Ishikawa (cell line): ENCODE results near the gene GSS.

ENCODE experiments used
- CEBPB ChIP-seq: IDR thresholded peaks from 2 replicates; pipeline ENCODE4 v1.6.1; 2012
- CREB1 ChIP-seq: IDR thresholded peaks from 2 replicates; pipeline ENCODE4 v1.6.1; 2012; ENCODE audit warnings: low read depth
- EGR1 ChIP-seq: IDR thresholded peaks from 2 replicates; pipeline ENCODE4 v1.6.1; 2012
- EP300 ChIP-seq: IDR thresholded peaks from 2 replicates; pipeline ENCODE4 v1.6.1; 2012; ENCODE audit warnings: borderline replicate concordance
- FOXM1 ChIP-seq: IDR thresholded peaks from 2 replicates; pipeline ENCODE4 v1.6.1; 2012; ENCODE audit warnings: low read depth, borderline replicate concordance
- NFIC ChIP-seq: IDR thresholded peaks from 2 replicates; pipeline ENCODE4 v1.6.1; 2012
- RAD21 ChIP-seq: IDR thresholded peaks from 2 replicates; pipeline ENCODE4 v1.6.1; 2012; ENCODE audit warnings: low read depth
- REST ChIP-seq: IDR thresholded peaks from 2 replicates; pipeline ENCODE4 v1.6.1; 2012; ENCODE audit warnings: low read depth, mild to moderate bottlenecking
- TAF1 ChIP-seq: IDR thresholded peaks from 2 replicates; pipeline ENCODE4 v1.6.1; 2012; ENCODE audit warnings: low read depth, mild to moderate bottlenecking
- TCF12 ChIP-seq: IDR thresholded peaks from 2 replicates; pipeline ENCODE4 v1.6.1; 2012; ENCODE audit warnings: low read depth
- TEAD4 ChIP-seq: IDR thresholded peaks from 2 replicates; pipeline ENCODE4 v1.6.1; 2012
- YY1 ChIP-seq: IDR thresholded peaks from 2 replicates; pipeline ENCODE4 v1.6.1; 2012; ENCODE audit warnings: low read depth
- ZBTB7A ChIP-seq: IDR thresholded peaks from 2 replicates; pipeline ENCODE4 v1.6.1; 2012; ENCODE audit warnings: low read depth
- TF ChIP-seq, protein P1 (sequence below): IDR thresholded peaks from 2 replicates; pipeline ENCODE4 v1.6.1; 2012
- TF ChIP-seq, protein P2 (sequence below): IDR thresholded peaks from 2 replicates; pipeline ENCODE4 v1.6.1; 2012

The GSS gene

GRCh38 chr20:34989670-34990069, 34.1 kb upstream of the GSS start:
- no peak for TF ChIP-seq TCF12

- TF ChIP-seq TCF12 = no peak
- no peak for TF ChIP-seq TAF1
- no peak for TF ChIP-seq FOXM1
- TF ChIP-seq EP300 = no peak
- TF ChIP-seq, protein P1, sequence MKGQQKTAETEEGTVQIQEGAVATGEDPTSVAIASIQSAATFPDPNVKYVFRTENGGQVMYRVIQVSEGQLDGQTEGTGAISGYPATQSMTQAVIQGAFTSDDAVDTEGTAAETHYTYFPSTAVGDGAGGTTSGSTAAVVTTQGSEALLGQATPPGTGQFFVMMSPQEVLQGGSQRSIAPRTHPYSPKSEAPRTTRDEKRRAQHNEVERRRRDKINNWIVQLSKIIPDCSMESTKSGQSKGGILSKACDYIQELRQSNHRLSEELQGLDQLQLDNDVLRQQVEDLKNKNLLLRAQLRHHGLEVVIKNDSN = no peak
- TF ChIP-seq CREB1 = no peak
- TF ChIP-seq YY1 = no peak
- TF ChIP-seq CEBPB = no peak
- TF ChIP-seq REST = no peak
- TF ChIP-seq, protein P2, sequence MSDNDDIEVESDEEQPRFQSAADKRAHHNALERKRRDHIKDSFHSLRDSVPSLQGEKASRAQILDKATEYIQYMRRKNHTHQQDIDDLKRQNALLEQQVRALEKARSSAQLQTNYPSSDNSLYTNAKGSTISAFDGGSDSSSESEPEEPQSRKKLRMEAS = no peak
- TF ChIP-seq NFIC = no peak
- TF ChIP-seq EGR1 = no peak
- TF ChIP-seq RAD21 = no peak
These were observed 33.5 kb upstream of the GSS start for GRCh38 chr20:34989118-34989517.

- no peak for TF ChIP-seq TAF1
- no peak for TF ChIP-seq CEBPB
- TF ChIP-seq ZBTB7A = no peak
- TF ChIP-seq NFIC = no peak
- TF ChIP-seq, protein P1 = no peak
- no peak for TF ChIP-seq FOXM1
- TF ChIP-seq, protein P2 = no peak
- no peak for TF ChIP-seq EGR1
- TF ChIP-seq REST = no peak
- no peak for TF ChIP-seq CREB1
- TF ChIP-seq YY1 = no peak
- TF ChIP-seq TEAD4 = no peak
- TF ChIP-seq EP300 = no peak
These were observed 32.6 kb upstream of the GSS start for GRCh38 chr20:34988191-34988540.

DNA sequence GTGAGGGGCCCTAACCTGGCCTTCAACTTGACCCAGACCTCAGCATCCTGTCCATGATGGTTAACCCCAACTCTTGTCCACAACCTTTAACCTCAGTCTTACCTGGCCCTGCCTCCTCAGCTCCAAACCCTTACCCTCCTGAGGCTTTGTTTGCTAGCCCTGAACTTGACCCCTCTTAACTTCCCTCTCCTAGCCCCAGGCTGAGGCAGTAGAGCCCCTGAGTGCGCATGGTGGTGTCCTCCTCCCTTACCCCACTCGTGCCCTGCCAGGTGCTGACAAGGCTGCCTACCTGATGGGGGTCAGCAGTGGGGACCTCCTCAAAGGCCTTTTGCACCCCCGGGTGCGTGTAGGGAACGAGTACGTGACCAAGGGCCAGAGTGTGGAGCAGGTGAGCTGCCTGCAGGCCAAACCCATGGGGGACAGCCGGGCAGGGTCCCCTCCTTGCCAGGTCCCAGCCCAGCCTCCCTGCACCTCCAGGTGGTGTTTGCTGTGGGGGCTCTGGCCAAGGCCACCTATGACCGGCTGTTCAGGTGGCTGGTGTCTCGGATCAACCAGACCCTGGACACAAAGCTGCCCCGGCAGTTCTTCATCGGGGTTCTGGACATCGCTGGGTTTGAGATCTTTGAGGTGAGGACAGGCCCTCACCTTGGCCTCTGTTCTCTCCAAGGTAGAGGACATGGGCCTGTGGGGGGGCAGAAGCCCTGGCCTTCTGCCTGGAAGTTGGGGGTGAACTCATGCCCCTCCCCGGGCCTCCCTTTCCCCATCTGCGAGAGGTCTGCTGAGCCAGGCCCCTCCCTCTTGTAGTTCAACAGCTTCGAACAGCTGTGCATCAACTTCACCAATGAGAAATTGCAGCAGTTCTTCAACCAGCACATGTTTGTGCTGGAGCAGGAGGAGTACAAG, 31.9 kb upstream of the GSS start:
- TF ChIP-seq EGR1 (no peak), CREB1 (no peak), TCF12 (no peak), YY1 (no peak), FOXM1 (no peak), EP300 (no peak), ZBTB7A (no peak), TEAD4 (no peak), RAD21 (no peak), CEBPB (no peak), NFIC (no peak), REST (no peak), TAF1 (no peak)
- TF ChIP-seq, protein P2 = no peak
- TF ChIP-seq, protein P1 = no peak
